Transverse colon (tissue), 4 donors: ENCODE measurements around the gene ACSM5. TPM values are rescaled to one million over a fixed set of nuclear protein-coding genes. Genes with fewer than 3 reads are reported as not detected.
A peak's percentile ranks its signal among the peaks of the same experiment; 100 is the strongest.

ENCODE experiments used
- DNase-seq: peaks from one replicate; pipeline ENCODE4 v3.0.0-alpha.2; 2019
- H3K27ac ChIP-seq, 4 donors: fragments of 200-600 bp; sonication (generic); 2 replicates each; pipeline ENCODE4 v1.5.1; 2016 to 2018; ENCODE audit warnings: inconsistent platforms in 4 of 4
- H3K27me3 ChIP-seq: fragments of 200-600 bp; sonication (generic); 2 replicates; pipeline ENCODE4 v1.5.1; 2017; ENCODE audit warnings: inconsistent platforms
- H3K36me3 ChIP-seq, 4 donors: fragments of 200-600 bp; sonication (generic); 2 replicates each; pipeline ENCODE4 v1.5.1; 2017 to 2019; ENCODE audit warnings: inconsistent platforms in 4 of 4
- H3K4me1 ChIP-seq, 4 donors: fragments of 200-600 bp; sonication (generic); 2 replicates each; pipeline ENCODE4 v1.5.1; 2017 to 2020; ENCODE audit warnings: inconsistent platforms in 4 of 4
- H3K4me3 ChIP-seq, 4 donors: fragments of 200-600 bp; sonication (generic); 1 replicate in 1 of 4; 2 replicates in 3 of 4; pipeline versions ENCODE4 v1.5.1 to v1.6.1; 2017 to 2019; ENCODE audit warnings: inconsistent platforms in 4 of 4
- H3K9me3 ChIP-seq, 2 donors: fragments of 200-600 bp; sonication (generic); 2 replicates each; pipeline ENCODE4 v1.5.1; 2017 to 2019; ENCODE audit warnings: inconsistent platforms in 2 of 2
- EP300 ChIP-seq: sonication (generic); formaldehyde crosslinking; IDR thresholded peaks from one replicate; pipeline ENCODE4 v1.6.1; 2017; ENCODE audit warnings: antibody characterized with exemption, low read depth
- POLR2A ChIP-seq: fragments of 450-650 bp; IDR thresholded peaks from one replicate; pipeline ENCODE4 v1.6.1; 2016; ENCODE audit warnings: antibody characterized with exemption, mild to moderate bottlenecking, moderate library complexity
- POLR2AphosphoS5 ChIP-seq, 3 donors: sonication (generic); formaldehyde crosslinking; IDR thresholded peaks; one replicate each; pipeline ENCODE4 v1.6.1; 2016; ENCODE audit warnings: antibody characterized with exemption in 3 of 3
- WGBS, 2 donors: methylation state at CpG; one replicate each; pipeline ENCODE4 v1.1.5; 2018; ENCODE audit warnings: low coverage in 1 of 2; 5-methylcytosine and 5-hydroxymethylcytosine counted together
- in situ Hi-C, 4 donors: fragments of 200-750 bp; cut with MboI; loops; one replicate each; pipeline versions ENCODE4 v1.15.0 to v1.15.1; 2017; ENCODE audit warnings: low sequenced_read_pairs in 3 of 4, low pct_ligation_motif_present in 1 of 4, low pct_unique_long_range_greater_than_20kb in 1 of 4
- intact Hi-C: fragments of 100-400 bp; cut with DNase I; formaldehyde crosslinking; loops from one replicate; pipeline ENCODE4 v1.15.1; 2023; ENCODE audit warnings: low total_unique reads
- total RNA-seq, 4 donors: library from RNA; depleted of rRNA; stranded (reverse); fragments of >200 nt; gene quantifications; one replicate each; pipeline ENCODE4 v1.1.0, GENCODE V29; 2016
- TF ChIP-seq, protein P1 (sequence below), 5 experiments: fragments of 200-600 bp in 3 of 5; fragments of 450-650 bp in 2 of 5; sonication (generic) in 3 of 5; IDR thresholded peaks; 1 replicate in 2 of 5; 2 replicates in 3 of 5; pipeline ENCODE4 v1.5.1; 2016 to 2017; ENCODE audit warnings: antibody characterized with exemption in 5 of 5, inconsistent platforms in 3 of 5, mild to moderate bottlenecking in 2 of 5, moderate library complexity in 1 of 5

Gene ACSM5, protein sequence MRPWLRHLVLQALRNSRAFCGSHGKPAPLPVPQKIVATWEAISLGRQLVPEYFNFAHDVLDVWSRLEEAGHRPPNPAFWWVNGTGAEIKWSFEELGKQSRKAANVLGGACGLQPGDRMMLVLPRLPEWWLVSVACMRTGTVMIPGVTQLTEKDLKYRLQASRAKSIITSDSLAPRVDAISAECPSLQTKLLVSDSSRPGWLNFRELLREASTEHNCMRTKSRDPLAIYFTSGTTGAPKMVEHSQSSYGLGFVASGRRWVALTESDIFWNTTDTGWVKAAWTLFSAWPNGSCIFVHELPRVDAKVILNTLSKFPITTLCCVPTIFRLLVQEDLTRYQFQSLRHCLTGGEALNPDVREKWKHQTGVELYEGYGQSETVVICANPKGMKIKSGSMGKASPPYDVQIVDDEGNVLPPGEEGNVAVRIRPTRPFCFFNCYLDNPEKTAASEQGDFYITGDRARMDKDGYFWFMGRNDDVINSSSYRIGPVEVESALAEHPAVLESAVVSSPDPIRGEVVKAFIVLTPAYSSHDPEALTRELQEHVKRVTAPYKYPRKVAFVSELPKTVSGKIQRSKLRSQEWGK
- total RNA-seq: 1 to 10 TPM in 3 of 4 donors, not detected in 1; 1.3 to 2.3 (median 1.5) TPM

DNA sequence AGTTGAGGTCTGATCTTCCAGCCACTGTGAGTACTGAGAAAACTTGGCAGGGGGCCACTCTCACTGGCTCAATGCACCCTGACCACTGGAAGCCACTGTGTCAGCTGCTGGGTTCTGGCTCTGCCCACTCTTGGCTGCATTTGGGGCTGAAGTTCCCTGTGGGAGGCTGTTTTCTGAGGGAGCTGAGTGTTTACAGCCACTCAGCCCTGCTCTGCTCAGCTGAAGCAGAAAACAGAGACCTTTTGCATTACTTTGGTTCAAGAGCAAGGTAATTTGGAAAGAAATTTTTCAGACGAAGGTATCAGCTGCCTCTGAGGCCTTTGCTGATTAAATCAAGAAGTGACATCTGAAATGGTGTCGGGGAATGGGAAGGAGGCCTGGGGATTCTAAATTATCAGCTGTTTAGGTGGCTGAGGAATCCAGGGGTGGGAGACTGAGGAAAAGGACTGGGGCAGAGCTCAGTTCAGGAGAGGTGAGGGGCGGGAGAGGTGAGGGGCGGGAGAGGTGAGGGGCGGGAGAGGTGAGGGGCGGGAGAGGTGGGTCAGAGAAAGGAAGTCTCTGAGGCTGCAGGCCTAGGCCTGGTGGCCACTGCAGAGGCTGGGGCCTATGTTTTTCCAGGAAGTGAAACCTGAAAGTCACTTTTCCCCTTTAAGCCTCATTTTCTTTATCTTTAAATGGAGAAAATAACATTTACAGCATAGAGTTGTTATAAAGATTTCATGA lies at the start of gene ACSM5:
Gene ACSM5 (plus strand): TSS at position 137 of the 723 bp plus-strand sequence. CDS start 1,951 bp downstream, outside the sequence.
- in situ Hi-C loops (no loop called here), intact Hi-C loops (no loop called here)
- Histone ChIP-seq H3K36me3 (no peaks in the 10 kb centered on the region), H3K4me3 (no peak within 1 kb of the TSS), H3K27me3 (no peaks in the 10 kb centered on the region), H3K27ac (peak within 1 kb of the TSS in 2 of 4 donors; percentile 18 to 45), H3K4me1 (peaks cover 0 to 4% (median 0%) of the 10 kb centered on the region in 4 donors), H3K9me3 (no peaks in the 10 kb centered on the region)
- DNase-seq: peak; percentile 25
- TF ChIP-seq, protein P1, sequence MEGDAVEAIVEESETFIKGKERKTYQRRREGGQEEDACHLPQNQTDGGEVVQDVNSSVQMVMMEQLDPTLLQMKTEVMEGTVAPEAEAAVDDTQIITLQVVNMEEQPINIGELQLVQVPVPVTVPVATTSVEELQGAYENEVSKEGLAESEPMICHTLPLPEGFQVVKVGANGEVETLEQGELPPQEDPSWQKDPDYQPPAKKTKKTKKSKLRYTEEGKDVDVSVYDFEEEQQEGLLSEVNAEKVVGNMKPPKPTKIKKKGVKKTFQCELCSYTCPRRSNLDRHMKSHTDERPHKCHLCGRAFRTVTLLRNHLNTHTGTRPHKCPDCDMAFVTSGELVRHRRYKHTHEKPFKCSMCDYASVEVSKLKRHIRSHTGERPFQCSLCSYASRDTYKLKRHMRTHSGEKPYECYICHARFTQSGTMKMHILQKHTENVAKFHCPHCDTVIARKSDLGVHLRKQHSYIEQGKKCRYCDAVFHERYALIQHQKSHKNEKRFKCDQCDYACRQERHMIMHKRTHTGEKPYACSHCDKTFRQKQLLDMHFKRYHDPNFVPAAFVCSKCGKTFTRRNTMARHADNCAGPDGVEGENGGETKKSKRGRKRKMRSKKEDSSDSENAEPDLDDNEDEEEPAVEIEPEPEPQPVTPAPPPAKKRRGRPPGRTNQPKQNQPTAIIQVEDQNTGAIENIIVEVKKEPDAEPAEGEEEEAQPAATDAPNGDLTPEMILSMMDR (IDR thresholded peaks at IDR 0.05): no peak
- TF ChIP-seq POLR2A (no peak), EP300 (no peak), POLR2AphosphoS5 (IDR thresholded peaks at IDR 0.05) (no peak)
- 65 to 80% methylated on average over 3 to 6 of the region's 6 CpGs for WGBS, 2 donors

DNA sequence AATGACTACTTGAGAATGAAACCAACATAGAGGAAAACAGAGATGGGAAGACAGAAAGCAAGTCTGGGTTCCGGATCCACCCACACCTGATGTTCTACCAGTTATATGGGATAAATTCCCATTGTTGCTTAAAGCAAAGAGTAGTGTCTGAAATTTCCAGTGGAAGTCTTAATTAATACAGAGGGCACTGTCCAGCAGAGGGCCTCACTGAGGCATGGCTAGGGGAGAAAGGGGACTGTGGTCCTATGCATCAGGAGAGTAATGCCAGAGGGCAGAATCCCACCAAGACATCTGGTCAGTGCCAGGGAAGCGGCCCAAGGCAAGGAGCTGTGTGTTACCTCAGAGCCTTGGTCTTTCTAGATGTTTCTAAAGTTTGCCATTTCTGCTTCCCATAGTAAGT lies 49.3 kb upstream of the ACSM5 start:
- H3K36me3 ChIP-seq: no peaks in the 10 kb centered on the region
- H3K9me3 ChIP-seq: no peaks in the 10 kb centered on the region
- H3K4me1 ChIP-seq: no peaks in the 10 kb centered on the region
- H3K27me3 ChIP-seq: peaks cover 3% of the 10 kb centered on the region
- TF ChIP-seq, protein P1 (IDR thresholded peaks at IDR 0.05): no peak
- in situ Hi-C loops (no loop called here), intact Hi-C loops (no loop called here)
- DNase-seq: no peak
- no peak overlapping the region for H3K27ac ChIP-seq
- no peak overlapping the region for H3K4me3 ChIP-seq
- 59 to 61% methylated on average over 2 of the region's 2 CpGs for WGBS, 2 donors

DNA sequence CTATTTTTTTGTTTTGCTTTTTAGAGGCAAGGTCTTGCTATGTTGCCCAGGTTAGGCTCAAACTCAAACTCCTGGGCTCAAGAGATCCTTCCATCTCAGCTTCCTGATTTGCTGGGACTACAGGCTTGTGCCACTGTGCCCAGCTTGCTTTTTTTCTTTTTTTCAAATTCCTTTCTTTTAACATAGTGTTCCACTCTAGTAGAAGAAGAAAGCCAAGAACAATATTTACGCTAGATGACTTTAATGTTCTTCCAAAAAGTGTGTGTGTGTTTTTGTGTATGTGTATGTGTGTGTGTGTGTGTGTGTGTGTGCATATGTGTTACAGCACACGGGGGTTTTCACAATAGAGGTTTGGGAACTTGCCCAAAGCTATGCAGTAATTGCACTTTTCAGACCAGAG lies 46.1 kb upstream of the ACSM5 start:
- H3K9me3 ChIP-seq: no peaks in the 10 kb centered on the region
- in situ Hi-C loops (no loop called here), intact Hi-C loops (no loop called here)
- H3K27me3 ChIP-seq: no peaks in the 10 kb centered on the region
- H3K4me3 ChIP-seq: no peak overlapping the region
- WGBS, 2 donors: 49 to 55% methylated on average over 2 of the region's 2 CpGs
- no peak for TF ChIP-seq EP300
- no peak for TF ChIP-seq POLR2A
- TF ChIP-seq, protein P1 (IDR thresholded peaks at IDR 0.05): no peak
- no peak for TF ChIP-seq POLR2AphosphoS5 (IDR thresholded peaks at IDR 0.05)
- H3K36me3 ChIP-seq: no peaks in the 10 kb centered on the region
- no peaks in the 10 kb centered on the region for H3K4me1 ChIP-seq
- DNase-seq: no peak
- H3K27ac ChIP-seq: no peak overlapping the region

DNA sequence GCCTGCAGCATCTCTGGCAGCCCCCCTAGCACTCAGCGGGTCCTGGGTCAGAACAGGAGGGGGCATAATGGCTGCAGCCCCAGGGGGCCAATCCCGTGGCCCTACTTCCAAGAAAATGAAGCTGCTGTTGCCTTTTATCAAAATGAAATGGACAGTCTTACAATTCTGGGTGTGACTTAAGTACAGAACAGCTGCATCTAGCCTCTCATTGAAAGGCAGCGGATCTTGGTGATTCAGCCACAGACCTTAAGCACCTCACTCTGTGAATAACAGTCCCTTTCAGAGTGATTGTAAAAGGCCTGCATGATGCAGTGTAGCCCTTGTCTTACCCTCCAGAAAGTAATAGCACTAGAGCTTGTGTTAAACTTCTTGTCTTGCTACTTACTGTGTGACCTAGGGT lies 45.3 kb upstream of the ACSM5 start:
- WGBS, 2 donors: 73% methylated on average over 3 of the region's 3 CpGs; no CpG with 5 or more reads in 1 of the 2 donors
- H3K9me3 ChIP-seq: no peaks in the 10 kb centered on the region
- in situ Hi-C loops (no loop called here), intact Hi-C loops (no loop called here)
- TF ChIP-seq POLR2AphosphoS5 (IDR thresholded peaks at IDR 0.05) (no peak), EP300 (no peak), POLR2A (no peak)
- TF ChIP-seq, protein P1 (IDR thresholded peaks at IDR 0.05): no peak
- H3K27me3 ChIP-seq: no peaks in the 10 kb centered on the region
- H3K27ac ChIP-seq: no peak overlapping the region
- no peaks in the 10 kb centered on the region for H3K36me3 ChIP-seq
- DNase-seq: no peak
- no peaks in the 10 kb centered on the region for H3K4me1 ChIP-seq
- no peak overlapping the region for H3K4me3 ChIP-seq
